Testis (tissue), 3 donors: ENCODE data around the gene PPM1H. TPM values are rescaled to one million over a fixed set of nuclear protein-coding genes. Genes with fewer than 3 reads are reported as not detected.

Source experiments
- DNase-seq: peaks from one replicate; pipeline ENCODE4 v3.0.0-alpha.2; 2019
- H3K27ac ChIP-seq, 2 donors: fragments of 200-600 bp; sonication (generic); one replicate each; pipeline ENCODE4 v1.5.1; 2019
- H3K27me3 ChIP-seq: fragments of 200-600 bp; sonication (generic); one replicate; pipeline ENCODE4 v1.5.1; 2019
- H3K36me3 ChIP-seq: fragments of 200-600 bp; sonication (generic); one replicate; pipeline ENCODE4 v1.5.1; 2017; ENCODE audit warnings: low read depth; ENCODE audit errors: missing control alignments
- H3K4me1 ChIP-seq: fragments of 200-600 bp; sonication (generic); one replicate; pipeline ENCODE4 v1.5.1; 2019
- H3K4me3 ChIP-seq, 2 donors: fragments of 200-600 bp; sonication (generic); one replicate each; pipeline ENCODE4 v1.5.1; 2017 to 2019
- H3K9me3 ChIP-seq: fragments of 200-600 bp; sonication (generic); one replicate; pipeline ENCODE4 v1.5.1; 2017
- CTCF ChIP-seq, 3 experiments: fragments of 450-650 bp in 2 of 3; fragments of 200-600 bp in 1 of 3; sonication (generic) in 1 of 3; IDR thresholded peaks; one replicate each; pipeline ENCODE4 v1.5.1; 2016 to 2019; ENCODE audit warnings: antibody characterized with exemption in 3 of 3, mild to moderate bottlenecking in 2 of 3, moderate library complexity in 1 of 3
- POLR2A ChIP-seq: fragments of 450-650 bp; IDR thresholded peaks from one replicate; pipeline ENCODE4 v1.6.1; 2017; ENCODE audit warnings: antibody characterized with exemption, mild to moderate bottlenecking, moderate library complexity
- WGBS, 2 donors: methylation state at CpG; one replicate each; pipeline ENCODE4 v1.1.5; 2018; 5-methylcytosine and 5-hydroxymethylcytosine counted together
- intact Hi-C: fragments of 100-400 bp; cut with DNase I; formaldehyde crosslinking; loops from one replicate; pipeline ENCODE4 v1.15.1; 2023; ENCODE audit warnings: low total_unique reads
- polyA plus RNA-seq: library from polyadenylated mRNA; stranded (reverse); fragments of 350-450 nt; fragmentation: Illumina TruSeq; extraction: RNeasy Lipid Tissue Mini Kit (QIAGEN cat#74804); gene quantifications from one replicate; pipeline ENCODE4 v1.2.3, GENCODE V29; 2014; ENCODE audit warnings: low read depth, low replicate concordance; ENCODE audit not compliant: insufficient read depth
- total RNA-seq, 2 donors: library from RNA; depleted of rRNA; stranded (reverse); fragments of >200 nt; gene quantifications; one replicate each; pipeline ENCODE4 v1.2.3, GENCODE V29; 2016

Gene PPM1H
- total and polyA plus RNA-seq, 3 donors from 2014 or later, result 2.5 to 9.1 (median 2.7) TPM

GRCh38 chr12:62646566-62646965 is 288.4 kb downstream of the PPM1H start:
- no peaks in the 10 kb centered on the region for H3K9me3 ChIP-seq
- H3K4me1 ChIP-seq, result no peaks in the 10 kb centered on the region
- no peak overlapping the region for H3K27ac ChIP-seq
- no peak overlapping the region for H3K4me3 ChIP-seq
- no peak for TF ChIP-seq POLR2A
- no peak for TF ChIP-seq CTCF (IDR thresholded peaks at IDR 0.05)
- intact Hi-C loops, result no loop called here
- H3K36me3 ChIP-seq, result no peaks in the 10 kb centered on the region
- DNase-seq, result no peak
- no peaks in the 10 kb centered on the region for H3K27me3 ChIP-seq
- 94 to 97% methylated on average over 8 of the region's 8 CpGs for WGBS, 2 donors

- no peaks in the 10 kb centered on the region for H3K27me3 ChIP-seq
- no peak overlapping the region for H3K27ac ChIP-seq
- no peaks in the 10 kb centered on the region for H3K4me1 ChIP-seq
- TF ChIP-seq CTCF (IDR thresholded peaks at IDR 0.05) (no peak), POLR2A (no peak)
- intact Hi-C loops, result no loop called here
- WGBS, 2 donors, result 79 to 89% methylated on average over 2 of the region's 2 CpGs
- DNase-seq, result no peak
- H3K36me3 ChIP-seq, result no peaks in the 10 kb centered on the region
- no peak overlapping the region for H3K4me3 ChIP-seq
- no peaks in the 10 kb centered on the region for H3K9me3 ChIP-seq
Observed at GRCh38 chr12:62643486-62643885, 291.5 kb downstream of the PPM1H start.

DNA sequence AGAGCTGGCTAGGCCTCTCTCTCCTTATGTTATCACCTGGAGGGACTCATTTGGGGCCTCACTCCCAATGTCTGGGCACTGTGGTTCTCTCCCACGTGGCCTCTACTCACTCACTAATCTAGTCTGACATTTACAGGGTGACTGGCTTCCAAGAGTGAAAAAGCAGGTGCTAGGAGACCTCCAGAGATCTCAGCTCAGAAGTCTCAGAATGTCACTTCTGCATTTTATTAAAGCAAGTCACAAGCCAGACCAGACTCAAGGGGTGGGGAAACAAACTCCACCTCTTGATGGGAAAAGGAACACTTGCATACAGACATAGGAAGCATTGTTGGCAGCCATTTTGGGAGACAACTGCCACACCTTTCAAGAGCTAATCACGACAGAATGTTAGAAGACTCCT is 292.5 kb downstream of the PPM1H start:
- intact Hi-C loops, result no loop called here
- Histone ChIP-seq H3K9me3 (no peaks in the 10 kb centered on the region), H3K36me3 (no peaks in the 10 kb centered on the region), H3K4me1 (no peaks in the 10 kb centered on the region), H3K27ac (no peak overlapping the region), H3K27me3 (no peaks in the 10 kb centered on the region), H3K4me3 (no peak overlapping the region)
- no peak for DNase-seq
- TF ChIP-seq CTCF (IDR thresholded peaks at IDR 0.05), result no peak
- 72 to 80% methylated on average over 2 of the region's 2 CpGs for WGBS, 2 donors

DNA sequence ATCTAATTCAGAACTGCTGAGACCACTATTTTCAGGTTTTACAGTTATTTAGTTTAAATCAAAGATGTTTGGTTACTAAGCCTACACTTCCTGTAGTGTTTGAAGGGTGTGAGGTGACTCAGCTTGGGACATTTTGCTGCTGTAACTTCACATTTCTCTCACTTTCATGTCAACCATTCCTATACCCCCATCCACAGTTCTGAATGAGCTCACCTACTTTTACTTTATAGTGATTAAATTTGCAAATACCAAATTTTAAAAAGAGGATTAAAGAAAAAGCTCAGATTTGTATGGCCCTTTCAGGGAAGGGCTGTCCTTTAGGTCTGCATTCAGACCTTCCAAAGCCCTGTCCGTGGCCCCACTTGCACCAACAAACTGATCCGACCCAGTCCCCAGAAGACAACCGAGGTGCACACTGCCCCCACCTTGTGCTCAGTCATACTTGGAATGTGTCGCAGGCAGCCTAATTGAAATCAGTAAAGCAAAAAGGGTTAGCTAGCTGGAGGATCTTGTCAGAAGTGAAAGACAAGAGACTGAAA is 294.0 kb downstream of the PPM1H start:
- WGBS, 2 donors, result 78 to 82% methylated on average over 4 of the region's 4 CpGs
- H3K9me3 ChIP-seq, result no peaks in the 10 kb centered on the region
- intact Hi-C loops, result no loop called here
- no peak for TF ChIP-seq POLR2A
- no peak for TF ChIP-seq CTCF (IDR thresholded peaks at IDR 0.05)
- no peaks in the 10 kb centered on the region for H3K4me1 ChIP-seq
- no peaks in the 10 kb centered on the region for H3K36me3 ChIP-seq
- no peak for DNase-seq
- H3K27me3 ChIP-seq, result no peaks in the 10 kb centered on the region
- H3K4me3 ChIP-seq, result no peak overlapping the region
- no peak overlapping the region for H3K27ac ChIP-seq

GRCh38 chr12:62637679-62638078 is 297.3 kb downstream of the PPM1H start:
- TF ChIP-seq POLR2A (no peak), CTCF (IDR thresholded peaks at IDR 0.05) (no peak)
- 85% methylated on average over 5 of the region's 5 CpGs for WGBS, 2 donors
- H3K4me1 ChIP-seq, result peaks cover 4% of the 10 kb centered on the region
- no peaks in the 10 kb centered on the region for H3K27me3 ChIP-seq
- no peak for DNase-seq
- intact Hi-C loops, result no loop called here
- H3K9me3 ChIP-seq, result no peaks in the 10 kb centered on the region
- no peak overlapping the region for H3K4me3 ChIP-seq
- no peak overlapping the region for H3K27ac ChIP-seq
- H3K36me3 ChIP-seq, result no peaks in the 10 kb centered on the region
